Measurements from ENCODE around the gene LRRC75A. TPM values are rescaled to one million over a fixed set of nuclear protein-coding genes. Genes with fewer than 3 reads are reported as not detected.
A peak's percentile ranks its signal among the peaks of the same experiment; 100 is the strongest.

LRRC75A gene
- total and polyA plus RNA-seq, 3 donors from 2014 or later, result 39.1 to 47.9 (median 44.5) TPM

- WGBS, 2 donors, result 78 to 85% methylated on average over 6 of the region's 6 CpGs
- intact Hi-C loops (cut with DNase I; ENCODE audit: low total_unique reads), result no loop called here
- Histone ChIP-seq H3K36me3 (ENCODE audit: low read depth, missing control alignments) (no peaks in the 10 kb centered on the region), H3K9me3 (no peaks in the 10 kb centered on the region), H3K4me1 (no peaks in the 10 kb centered on the region), H3K4me3 (no peak overlapping the region), H3K27me3 (no peaks in the 10 kb centered on the region), H3K27ac (no peak overlapping the region)
- TF ChIP-seq CTCF (IDR thresholded peaks at IDR 0.05) (no peak), POLR2A (IDR thresholded peaks at IDR 0.05) (no peak)
- DNase-seq, result no peak
These were observed 61.3 kb downstream of the LRRC75A start for GRCh38 chr17:16430650-16431049.

DNA sequence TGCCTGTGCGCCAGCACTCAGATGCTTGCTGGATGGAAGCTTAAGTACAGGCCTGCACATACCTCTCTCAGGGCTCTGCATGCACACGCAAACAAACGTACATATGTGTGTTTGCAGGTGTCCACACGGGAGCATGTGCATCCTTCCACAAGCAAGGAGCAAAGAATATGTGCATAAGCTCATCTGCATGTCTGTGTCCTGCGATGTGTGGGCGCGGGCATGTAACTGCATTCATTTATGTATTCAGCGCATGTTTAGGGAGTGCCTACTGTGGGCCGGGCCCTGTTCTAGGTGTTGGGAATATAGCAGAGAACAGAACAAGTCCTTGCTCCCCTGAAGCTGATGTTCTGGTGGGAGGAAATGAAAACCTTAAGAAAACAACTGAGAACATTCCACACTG is 62.9 kb downstream of the LRRC75A start:
- intact Hi-C loops (cut with DNase I; ENCODE audit: low total_unique reads), result no loop called here
- TF ChIP-seq POLR2A (IDR thresholded peaks at IDR 0.05) (no peak), CTCF (IDR thresholded peaks at IDR 0.05) (no peak)
- H3K36me3 ChIP-seq (ENCODE audit: low read depth, missing control alignments), result no peaks in the 10 kb centered on the region

DNA sequence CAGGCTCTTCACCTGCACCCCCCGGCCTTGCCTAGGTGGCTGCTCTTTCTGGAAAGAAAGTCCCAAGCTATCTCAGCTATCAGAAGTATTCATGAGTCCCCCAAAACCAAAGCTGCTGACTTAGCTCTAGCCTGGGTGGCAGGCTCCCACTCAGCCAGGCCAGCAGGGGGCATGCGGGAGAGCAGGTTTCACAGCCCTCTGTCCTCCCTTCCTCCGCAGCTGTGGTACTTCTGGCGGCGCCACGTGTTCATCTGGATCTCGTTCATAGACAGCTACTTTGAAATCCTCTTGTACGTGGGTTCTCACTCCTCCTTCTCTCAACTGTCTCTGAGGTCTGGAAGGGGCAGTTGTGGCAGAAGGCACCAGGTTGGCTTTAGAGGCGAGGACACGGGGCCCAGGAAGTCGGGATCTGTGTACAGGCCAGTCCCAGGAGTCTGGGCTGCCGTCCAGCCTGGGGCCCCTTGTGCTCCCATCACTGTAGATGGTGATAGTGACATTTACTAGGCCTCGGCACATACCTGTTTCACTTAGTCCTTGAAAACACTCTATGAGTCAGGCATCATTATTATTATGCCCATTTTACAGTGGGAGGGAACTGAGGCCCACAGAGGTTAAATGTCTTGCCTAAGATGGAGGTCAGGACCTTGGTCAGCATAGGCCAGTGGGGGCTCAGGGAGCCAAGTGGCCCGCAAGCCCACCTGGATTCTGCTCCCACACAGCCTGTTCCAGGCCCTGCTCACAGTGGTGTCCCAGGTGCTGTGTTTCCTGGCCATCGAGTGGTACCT is 63.7 kb downstream of the LRRC75A start:
- H3K27ac ChIP-seq, result no peak overlapping the region
- H3K4me1 ChIP-seq, result no peaks in the 10 kb centered on the region
- no peaks in the 10 kb centered on the region for H3K27me3 ChIP-seq
- TF ChIP-seq POLR2A (IDR thresholded peaks at IDR 0.05), result no peak
- TF ChIP-seq CTCF (IDR thresholded peaks at IDR 0.05), result peak in 2 of 3 experiments; percentile 36 to 55
- no peak overlapping the region for H3K4me3 ChIP-seq
- 70 to 82% methylated on average over 4 to 15 of the region's 15 CpGs for WGBS, 2 donors
- H3K9me3 ChIP-seq, result no peaks in the 10 kb centered on the region
- intact Hi-C loops (cut with DNase I; ENCODE audit: low total_unique reads), result no loop called here
- no peaks in the 10 kb centered on the region for H3K36me3 ChIP-seq (ENCODE audit: low read depth, missing control alignments)
- peak; percentile 66 for DNase-seq

More for the DNA sequence above, 62.9 kb downstream of the LRRC75A start:
- WGBS, 2 donors, result 94 to 96% methylated on average over 9 of the region's 9 CpGs
- Histone ChIP-seq H3K4me3 (no peak overlapping the region), H3K27ac (no peak overlapping the region), H3K9me3 (no peaks in the 10 kb centered on the region), H3K4me1 (no peaks in the 10 kb centered on the region), H3K27me3 (no peaks in the 10 kb centered on the region)
- DNase-seq, result no peak

DNA sequence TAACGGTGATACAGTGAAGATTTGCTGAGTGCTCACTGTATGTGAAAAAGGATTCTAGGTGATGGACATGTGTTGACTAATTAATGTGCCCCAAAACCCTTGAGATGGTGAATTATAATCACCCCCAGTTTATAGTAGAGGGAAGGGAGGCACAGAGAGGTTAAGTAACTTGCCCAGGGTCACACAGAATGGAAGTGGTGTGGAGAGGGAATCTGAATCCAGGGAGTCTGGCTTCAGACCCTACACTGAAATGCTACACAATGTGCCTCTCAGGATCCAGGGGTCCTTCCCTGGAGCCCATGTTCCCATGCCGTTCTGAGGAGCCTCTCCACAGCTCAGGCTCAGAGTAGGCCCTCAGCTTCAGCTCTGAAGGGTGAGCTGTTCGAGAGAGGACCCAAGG is 65.0 kb downstream of the LRRC75A start:
- DNase-seq, result no peak
- 93 to 95% methylated on average over 3 of the region's 3 CpGs for WGBS, 2 donors
- Histone ChIP-seq H3K36me3 (ENCODE audit: low read depth, missing control alignments) (no peaks in the 10 kb centered on the region), H3K9me3 (no peaks in the 10 kb centered on the region), H3K4me1 (no peaks in the 10 kb centered on the region), H3K27me3 (no peaks in the 10 kb centered on the region), H3K4me3 (no peak overlapping the region), H3K27ac (no peak overlapping the region)
- no peak for TF ChIP-seq CTCF (IDR thresholded peaks at IDR 0.05)
- TF ChIP-seq POLR2A (IDR thresholded peaks at IDR 0.05), result no peak
- intact Hi-C loops (cut with DNase I; ENCODE audit: low total_unique reads), result no loop called here
